GM23338 (cell line): ENCODE data around the gene AP1AR. TPM values are rescaled to one million over a fixed set of nuclear protein-coding genes. Genes with fewer than 3 reads are reported as not detected.
A peak's percentile ranks its signal among the peaks of the same experiment; 100 is the strongest.

Source experiments
- ATAC-seq: fragments of 200-7000 bp; cut with Tn5 transposase; 3 replicates; pipeline ENCODE4 v1.9.1; 2020
- DNase-seq: peaks from one replicate; pipeline ENCODE4 v3.0.0-alpha.2; 2015; ENCODE audit warnings: low spot score
- H2AFZ ChIP-seq: fragments of 200-600 bp; sonication (generic); 2 replicates; pipeline ENCODE4 v1.8.0; 2016; ENCODE audit warnings: antibody characterized with exemption, mild to moderate bottlenecking, moderate library complexity
- H3F3A ChIP-seq: fragments of 200-600 bp; sonication (generic); replicated peaks from 2 replicates; pipeline ENCODE4 v1.8.0; 2017; ENCODE audit warnings: antibody characterized with exemption, mixed run types, low read depth
- H3K27ac ChIP-seq: fragments of 200-600 bp; sonication (generic); 2 replicates; pipeline ENCODE4 v1.6.1; 2016; ENCODE audit warnings: low read depth
- H3K27me3 ChIP-seq: fragments of 200-600 bp; sonication (generic); 2 replicates; pipeline ENCODE4 v1.8.0; 2016; ENCODE audit warnings: mild to moderate bottlenecking, mixed run types, moderate library complexity; ENCODE audit not compliant: insufficient read depth
- H3K36me3 ChIP-seq: fragments of 200-600 bp; sonication (generic); 2 replicates; pipeline ENCODE4 v1.8.0; 2016; ENCODE audit warnings: mild to moderate bottlenecking; ENCODE audit not compliant: insufficient read depth
- H3K4me1 ChIP-seq: fragments of 200-600 bp; sonication (generic); 2 replicates; pipeline ENCODE4 v1.8.0; 2016; ENCODE audit warnings: mild to moderate bottlenecking, moderate library complexity; ENCODE audit not compliant: insufficient read depth
- H3K4me2 ChIP-seq: fragments of 200-600 bp; sonication (generic); 2 replicates; pipeline ENCODE4 v1.7.1; 2017; ENCODE audit warnings: mixed run types
- H3K4me3 ChIP-seq: fragments of 200-600 bp; sonication (generic); 2 replicates; pipeline ENCODE4 v1.6.1; 2016; ENCODE audit warnings: mixed run types
- H3K79me2 ChIP-seq: fragments of 200-600 bp; sonication (generic); replicated peaks from 2 replicates; pipeline ENCODE4 v1.8.0; 2017; ENCODE audit warnings: mild to moderate bottlenecking; ENCODE audit not compliant: insufficient read depth
- H3K9me2 ChIP-seq: fragments of 200-600 bp; sonication (generic); 2 replicates; pipeline ENCODE4 v1.8.0; 2017; ENCODE audit not compliant: insufficient read depth
- H4K20me1 ChIP-seq: fragments of 200-600 bp; sonication (generic); replicated peaks from 2 replicates; pipeline ENCODE4 v1.8.0; 2017; ENCODE audit warnings: mild to moderate bottlenecking; ENCODE audit not compliant: insufficient read depth
- H3K27ac Mint-ChIP-seq: 2 replicates; pipeline ENCODE4 v1.8.0; 2020; ENCODE audit warnings: inconsistent platforms, mild to moderate bottlenecking, moderate library complexity, mixed read lengths
- H3K27me3 Mint-ChIP-seq: 3 replicates; pipeline ENCODE4 v1.8.0; 2022; ENCODE audit warnings: low read depth, mild to moderate bottlenecking, moderate library complexity, mixed read lengths, inconsistent platforms; ENCODE audit not compliant: insufficient read depth, poor library complexity
- H3K36me3 Mint-ChIP-seq: 3 replicates; pipeline ENCODE4 v1.8.0; 2021; ENCODE audit warnings: low read depth, mild to moderate bottlenecking, inconsistent platforms, moderate library complexity, mixed read lengths
- H3K4me1 Mint-ChIP-seq: 3 replicates; pipeline ENCODE4 v1.8.0; 2020; ENCODE audit warnings: mild to moderate bottlenecking, inconsistent platforms, mixed read lengths
- H3K4me3 Mint-ChIP-seq: 3 replicates; pipeline ENCODE4 v1.8.0; 2021; ENCODE audit warnings: moderate library complexity, mild to moderate bottlenecking, inconsistent platforms, mixed read lengths
- H3K9me3 Mint-ChIP-seq: 3 replicates; pipeline ENCODE4 v1.8.0; 2020; ENCODE audit warnings: moderate library complexity, mild to moderate bottlenecking, inconsistent platforms, mixed read lengths
- CREB1 ChIP-seq: fragments of 250-450 bp; sonication (Bioruptor Pico); IDR thresholded peaks from 2 replicates; pipeline ENCODE4 v1.5.0; 2020; ENCODE audit warnings: low read depth, mild to moderate bottlenecking, moderate library complexity
- CTCF ChIP-seq, 2 experiments: fragments of 200-600 bp in 1 of 2; sonication (generic) in 1 of 2; conservative IDR thresholded peaks; 2 replicates each; pipeline versions ENCODE4 v1.5.1 to v1.6.1; 2016 to 2017; ENCODE audit warnings: antibody characterized with exemption in 2 of 2, low read depth in 2 of 2, mild to moderate bottlenecking in 2 of 2, moderate library complexity in 1 of 2
- ETS1 ChIP-seq: IDR thresholded peaks from 2 replicates; pipeline ENCODE4 v1.6.1; 2016; ENCODE audit warnings: antibody characterized with exemption
- EZH2 ChIP-seq: fragments of 200-600 bp; sonication (generic); IDR thresholded peaks from one replicate; pipeline ENCODE4 v1.8.0; 2017; ENCODE audit warnings: antibody characterized with exemption, mild to moderate bottlenecking, low read depth; ENCODE audit not compliant: unreplicated experiment
- EZH2phosphoT487 ChIP-seq: fragments of 200-600 bp; sonication (generic); IDR thresholded peaks from one replicate; pipeline ENCODE4 v1.8.1; 2018; ENCODE audit warnings: antibody characterized with exemption; ENCODE audit not compliant: unreplicated experiment
- JUNB ChIP-seq: IDR thresholded peaks from one replicate; pipeline ENCODE4 v1.6.1; 2016; ENCODE audit warnings: antibody characterized with exemption; ENCODE audit not compliant: unreplicated experiment
- NANOG ChIP-seq: IDR thresholded peaks from 2 replicates; pipeline ENCODE4 v1.6.1; 2016; ENCODE audit warnings: antibody characterized with exemption, borderline replicate concordance
- POLR2AphosphoS5 ChIP-seq: IDR thresholded peaks from 2 replicates; pipeline ENCODE4 v1.6.1; 2016; ENCODE audit warnings: antibody characterized with exemption, low read depth
- REST ChIP-seq: IDR thresholded peaks from one replicate; pipeline ENCODE4 v1.6.1; 2018; ENCODE audit warnings: antibody characterized with exemption; ENCODE audit not compliant: unreplicated experiment
- STAT1 ChIP-seq: IDR thresholded peaks from one replicate; pipeline ENCODE4 v1.6.1; 2016; ENCODE audit warnings: antibody characterized with exemption; ENCODE audit not compliant: unreplicated experiment
- ZNF114 ChIP-seq: fragments of 250-450 bp; sonication (Bioruptor Pico); IDR thresholded peaks from 2 replicates; pipeline ENCODE4 v1.5.0; 2020; ENCODE audit warnings: mild to moderate bottlenecking, moderate library complexity
- ZNF331 ChIP-seq: fragments of 250-450 bp; sonication (Bioruptor Pico); IDR thresholded peaks from 2 replicates; pipeline ENCODE4 v1.5.0; 2020; ENCODE audit warnings: low read depth, mild to moderate bottlenecking, moderate library complexity
- ZNF462 ChIP-seq: fragments of 250-450 bp; sonication (Bioruptor Pico); IDR thresholded peaks from 2 replicates; pipeline ENCODE4 v1.5.0; 2020; ENCODE audit warnings: mild to moderate bottlenecking, moderate library complexity
- polyA plus RNA-seq: library from polyadenylated mRNA; unstranded; fragments of >200 nt; fragmentation: Nextera tagmentation; extraction: Ambion mirVana; gene quantifications from 2 replicates; pipeline ENCODE4 v1.2.1, GENCODE V29; 2016
- total RNA-seq: library from RNA; depleted of rRNA; stranded (reverse); fragments of >200 nt; shearing (Covaris generic); gene quantifications from 2 replicates; pipeline ENCODE4 v1.2.3, GENCODE V29; 2014

The AP1AR gene
- total and polyA plus RNA-seq, 2 experiments from 2014 or later, result 17.5 to 28.0 TPM

GRCh38 chr4:112185740-112186670, 45.6 kb upstream of the AP1AR start:
- DNase-seq, result peak; percentile 33
- peaks cover 1% of the 10 kb centered on the region for H3K27me3 Mint-ChIP-seq
- Histone ChIP-seq H3K4me1 (peaks cover 6% of the 10 kb centered on the region; the same call in 1 of the 2 replicates), H3K27me3 (no peaks in the 10 kb centered on the region), H2AFZ (no peak overlapping the region; the same call in 1 of the 2 replicates), H3K4me2 (no peak overlapping the region), H4K20me1 (no peaks in the 10 kb centered on the region), H3K79me2 (no peaks in the 10 kb centered on the region), H3K4me3 (no peak overlapping the region), H3F3A (no peaks in the 10 kb centered on the region), H3K36me3 (no peaks in the 10 kb centered on the region), H3K27ac (no peak overlapping the region), H3K9me2 (no peaks in the 10 kb centered on the region; the same call in 1 of the 2 replicates)
- H3K36me3 Mint-ChIP-seq, result no peaks in the 10 kb centered on the region
- H3K9me3 Mint-ChIP-seq, result no peaks in the 10 kb centered on the region
- no peak overlapping the region for H3K27ac Mint-ChIP-seq
- no peak overlapping the region for H3K4me3 Mint-ChIP-seq
- ATAC-seq, result peak; percentile 54
- no peak for TF ChIP-seq POLR2AphosphoS5
- TF ChIP-seq CTCF (conservative IDR thresholded peaks at IDR 0.05; ENCODE audit: low read depth in 2 of 2), result no peak; a peak in 1 of 4 replicates
- no peak for TF ChIP-seq NANOG
- no peak for TF ChIP-seq STAT1
- TF ChIP-seq ETS1, result no peak
- TF ChIP-seq ZNF331, result no peak
- no peak for TF ChIP-seq REST
- no peak for TF ChIP-seq ZNF114 (CRISPR knock-in tag)
- no peak for TF ChIP-seq JUNB
- no peak for TF ChIP-seq EZH2phosphoT487
- no peak for TF ChIP-seq CREB1 (CRISPR knock-in tag)
- TF ChIP-seq EZH2, result no peak
- no peak for TF ChIP-seq ZNF462 (CRISPR knock-in tag)
- H3K4me1 Mint-ChIP-seq, result peaks cover 8% of the 10 kb centered on the region
